ENCODE data around the gene XRCC3.
A peak's percentile ranks its signal among the peaks of the same experiment; 100 is the strongest.
"Not testable (repeated sequence)": the region's sequence is repeated elsewhere in the genome, so short reads cannot be mapped to it uniquely, and the experiment has no call there.

The XRCC3 gene

GRCh38 chr14:103692159-103692558 is 23.1 kb downstream of the XRCC3 start:
- DNase-seq, result no peak

- DNase-seq, result not testable (repeated sequence)
These were observed 23.6 kb downstream of the XRCC3 start for GRCh38 chr14:103691655-103692054.

GRCh38 chr14:103690332-103690731 is 24.9 kb downstream of the XRCC3 start:
- no peak for DNase-seq

GRCh38 chr14:103688906-103689902 is 26.0 kb downstream of the XRCC3 start:
- DNase-seq, result no peak

GRCh38 chr14:103688441-103688840 is 26.8 kb downstream of the XRCC3 start:
- no peak for DNase-seq

- no peak for DNase-seq
These were observed 27.5 kb downstream of the XRCC3 start for GRCh38 chr14:103687712-103688111.

- DNase-seq, result no peak
These were observed 28.3 kb downstream of the XRCC3 start for GRCh38 chr14:103686831-103687485.

- DNase-seq, result no peak
These were observed 29.7 kb downstream of the XRCC3 start for GRCh38 chr14:103685276-103686211.

GRCh38 chr14:103684871-103685270 is 30.4 kb downstream of the XRCC3 start:
- DNase-seq, result no peak

- no peak for DNase-seq
These were observed 30.8 kb downstream of the XRCC3 start for GRCh38 chr14:103684471-103684870.

GRCh38 chr14:103683139-103683538 is 32.1 kb downstream of the XRCC3 start:
- no peak for DNase-seq

- DNase-seq, result no peak
These were observed 34.6 kb downstream of the XRCC3 start for GRCh38 chr14:103680491-103681231.

- peak; percentile 6 for DNase-seq
These were observed 35.9 kb downstream of the XRCC3 start for GRCh38 chr14:103679351-103679750.

GRCh38 chr14:103676881-103677675 is 38.2 kb downstream of the XRCC3 start:
- no peak for DNase-seq

GRCh38 chr14:103675957-103676356 is 39.3 kb downstream of the XRCC3 start:
- DNase-seq, result no peak

GRCh38 chr14:103671911-103672310 is 43.3 kb downstream of the XRCC3 start:
- no peak for DNase-seq

GRCh38 chr14:103669370-103669769 is 45.9 kb downstream of the XRCC3 start:
- no peak for DNase-seq

GRCh38 chr14:103668117-103668516 is 47.1 kb downstream of the XRCC3 start:
- DNase-seq, result no peak

- no peak for DNase-seq
These were observed 47.6 kb downstream of the XRCC3 start for GRCh38 chr14:103667671-103668070.

GRCh38 chr14:103663506-103663905 is 51.7 kb downstream of the XRCC3 start:
- DNase-seq, result no peak

- no peak for DNase-seq
These were observed 52.7 kb downstream of the XRCC3 start for GRCh38 chr14:103662591-103662990.

All from stimulated activated naive CD4-positive, alpha-beta T cell treated with Interleukin-2 at 50 U/mL for 16 hours (primary cell).